ENCODE results near the gene PALMD.

Gene PALMD

DNA sequence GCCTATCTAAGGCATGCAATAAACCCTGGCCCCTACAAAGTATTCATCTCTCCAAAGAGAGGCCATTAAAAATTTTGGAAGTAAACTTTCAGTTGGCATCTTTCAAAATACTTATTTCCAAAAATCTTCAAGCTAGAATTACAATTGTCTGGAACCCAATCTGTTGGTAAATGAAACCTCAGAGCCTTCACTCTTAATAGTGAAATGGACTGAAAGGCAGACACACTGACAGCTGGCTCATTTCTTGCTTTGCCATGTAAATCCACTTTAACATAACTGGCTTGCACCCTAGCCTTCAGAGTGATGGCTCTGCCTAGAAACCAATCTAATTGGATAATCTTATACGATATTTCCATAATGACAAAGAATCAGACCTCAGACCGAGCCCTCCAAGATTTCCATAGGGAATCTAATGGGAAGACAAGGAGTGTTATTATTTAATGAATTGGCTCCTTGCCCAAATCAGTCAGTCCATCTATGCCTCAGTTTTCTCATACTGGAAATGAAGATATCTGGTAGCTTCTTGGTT lies 9.2 kb upstream of the PALMD start:
- peak; percentile 28 for DNase-seq

DNA sequence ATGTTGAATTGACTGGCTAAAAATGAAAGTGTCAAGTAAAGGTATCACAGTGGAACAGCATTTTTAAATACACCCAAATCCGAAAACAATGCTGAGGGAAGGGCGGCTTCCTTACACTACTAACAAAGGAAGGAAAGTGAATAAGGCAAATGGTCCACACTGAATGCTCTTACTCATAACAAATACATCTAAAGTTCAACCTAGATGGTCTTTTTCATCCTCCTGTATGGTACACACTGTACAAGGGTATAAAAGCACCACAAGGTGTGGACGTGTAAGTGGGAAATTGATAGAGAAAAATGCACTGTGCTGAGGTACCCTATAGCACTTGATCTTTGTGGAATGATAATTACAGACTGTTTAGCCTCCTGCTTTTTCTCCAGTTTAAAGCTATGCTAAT lies 7.1 kb upstream of the PALMD start:
- no peak for DNase-seq

DNA sequence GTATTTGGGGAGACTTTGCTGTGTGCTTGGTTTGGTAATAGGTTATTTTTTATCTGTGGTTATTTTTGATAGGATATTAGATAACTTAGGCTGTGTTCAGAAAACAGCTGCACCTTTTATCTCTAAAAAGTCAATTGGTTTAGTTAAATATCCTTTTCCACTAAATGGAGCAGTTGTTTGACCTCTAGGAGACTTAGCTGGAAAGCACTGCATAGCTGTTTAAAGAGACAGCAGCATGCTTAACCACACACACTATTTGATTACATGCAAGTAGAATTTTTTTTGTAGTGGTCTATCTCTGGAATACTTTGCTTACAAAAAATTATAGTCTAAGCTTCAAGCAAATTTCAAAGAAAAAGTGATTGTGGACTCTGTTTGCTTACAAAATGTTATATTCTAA lies 6.5 kb upstream of the PALMD start:
- no peak for DNase-seq

DNA sequence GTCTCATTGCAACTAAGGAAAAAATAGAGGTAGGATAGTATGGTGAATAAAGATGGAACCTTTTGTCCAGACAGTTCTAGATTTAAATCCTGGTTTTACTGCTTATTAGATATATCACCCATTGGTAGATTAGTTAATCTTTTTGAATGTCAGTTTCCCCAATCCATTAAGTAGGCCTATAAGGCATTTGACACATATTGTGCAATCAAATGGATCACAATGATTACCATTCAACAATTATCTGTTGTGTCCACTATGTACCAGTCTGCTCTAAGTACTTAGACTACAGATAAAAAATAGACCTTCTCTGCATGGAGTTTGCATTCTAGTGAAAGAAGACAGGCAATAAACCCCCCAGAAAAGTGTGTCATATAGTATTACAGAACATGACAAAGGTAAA lies 6.0 kb upstream of the PALMD start:
- no peak for DNase-seq

DNA sequence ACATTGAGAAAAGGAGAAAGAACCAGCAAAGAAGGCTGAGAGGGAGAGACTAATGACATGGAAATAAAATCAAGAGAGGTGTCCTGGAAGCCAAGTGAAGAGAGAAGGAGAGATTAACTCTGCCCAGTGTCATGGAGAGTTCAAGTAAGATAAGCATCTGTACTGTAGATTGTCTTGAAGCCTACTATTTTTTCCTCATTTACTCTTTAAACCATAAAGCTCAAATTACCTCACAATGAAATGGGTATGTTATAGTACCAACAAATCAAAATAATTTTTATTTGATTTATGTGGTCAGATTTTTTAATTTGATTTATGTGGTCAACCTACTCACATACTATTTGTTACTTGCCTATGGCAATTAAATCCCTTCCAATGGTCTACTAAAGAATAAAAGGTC lies 5.2 kb upstream of the PALMD start:
- no peak for DNase-seq

DNA sequence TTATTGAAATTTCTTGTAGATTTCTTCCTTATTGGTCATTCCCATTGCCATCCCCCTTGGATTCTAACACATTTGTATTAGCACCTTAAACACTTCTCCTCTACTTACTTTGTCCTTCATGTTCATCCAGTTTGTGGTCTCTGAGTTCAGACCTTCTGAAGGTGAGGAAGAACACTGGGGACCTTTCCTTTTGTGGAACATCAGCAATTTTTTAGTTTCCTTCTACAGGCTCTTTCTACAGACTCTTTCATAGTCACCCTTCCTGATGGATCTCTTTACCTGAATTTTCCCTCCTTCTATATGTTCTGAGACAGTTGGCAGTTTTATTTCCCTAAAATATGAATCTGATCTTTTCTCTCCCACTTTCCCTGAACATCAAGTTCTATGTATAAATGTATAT lies 4.4 kb upstream of the PALMD start:
- DNase-seq: no peak

DNA sequence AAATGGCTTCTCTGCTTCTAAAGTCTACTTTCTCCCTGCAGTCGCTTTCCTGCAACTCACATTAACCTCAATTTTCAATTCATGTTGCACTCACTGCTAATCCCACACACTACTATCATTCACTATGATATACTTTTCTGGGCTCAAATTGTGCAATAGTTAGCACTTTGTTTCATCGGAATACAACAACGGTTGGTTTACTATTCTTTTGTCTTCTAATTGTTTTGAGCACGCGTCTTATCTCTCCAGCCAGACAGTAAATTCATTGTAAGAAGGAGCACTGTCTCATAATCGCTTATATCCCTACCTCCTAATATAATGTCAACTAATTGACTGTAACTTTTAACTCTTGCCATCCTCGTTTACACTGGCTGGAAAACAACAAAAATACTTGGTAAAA lies 3.9 kb upstream of the PALMD start:
- DNase-seq: no peak

DNA sequence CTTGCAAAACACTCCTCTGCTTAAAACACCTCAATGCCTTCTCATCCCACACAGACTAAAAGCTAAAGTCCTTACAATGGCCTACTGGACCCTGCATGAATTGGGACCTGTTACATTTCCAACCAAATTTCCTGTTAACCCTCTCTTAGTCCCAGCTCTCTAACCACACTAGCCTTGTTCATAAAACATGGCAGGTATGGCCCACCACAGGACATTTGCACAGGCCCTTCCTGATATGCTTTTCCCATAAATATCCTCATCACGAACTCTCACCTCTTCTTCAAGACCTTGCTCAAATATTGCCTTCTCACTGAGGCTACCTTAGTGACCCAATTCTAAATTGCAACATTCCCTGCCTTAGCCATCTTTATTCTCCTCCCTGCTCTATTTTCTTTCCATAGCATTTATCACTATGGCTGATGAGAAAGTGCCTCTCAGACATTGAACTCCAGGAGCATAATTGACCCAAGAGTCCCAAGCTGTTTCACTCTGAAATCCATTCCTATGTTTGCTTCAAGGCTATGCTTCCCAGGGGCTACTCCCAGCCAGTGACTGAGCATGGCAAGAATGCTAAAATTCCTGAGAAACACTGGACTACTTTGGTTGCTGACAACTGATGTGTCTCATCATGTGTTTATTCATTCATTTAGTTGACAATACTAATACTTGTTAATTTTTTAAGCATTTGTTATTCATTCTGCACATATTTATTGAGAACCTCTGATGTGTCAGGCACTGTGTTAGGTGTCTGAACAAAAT lies 2.7 kb upstream of the PALMD start:
- no peak for DNase-seq

DNA sequence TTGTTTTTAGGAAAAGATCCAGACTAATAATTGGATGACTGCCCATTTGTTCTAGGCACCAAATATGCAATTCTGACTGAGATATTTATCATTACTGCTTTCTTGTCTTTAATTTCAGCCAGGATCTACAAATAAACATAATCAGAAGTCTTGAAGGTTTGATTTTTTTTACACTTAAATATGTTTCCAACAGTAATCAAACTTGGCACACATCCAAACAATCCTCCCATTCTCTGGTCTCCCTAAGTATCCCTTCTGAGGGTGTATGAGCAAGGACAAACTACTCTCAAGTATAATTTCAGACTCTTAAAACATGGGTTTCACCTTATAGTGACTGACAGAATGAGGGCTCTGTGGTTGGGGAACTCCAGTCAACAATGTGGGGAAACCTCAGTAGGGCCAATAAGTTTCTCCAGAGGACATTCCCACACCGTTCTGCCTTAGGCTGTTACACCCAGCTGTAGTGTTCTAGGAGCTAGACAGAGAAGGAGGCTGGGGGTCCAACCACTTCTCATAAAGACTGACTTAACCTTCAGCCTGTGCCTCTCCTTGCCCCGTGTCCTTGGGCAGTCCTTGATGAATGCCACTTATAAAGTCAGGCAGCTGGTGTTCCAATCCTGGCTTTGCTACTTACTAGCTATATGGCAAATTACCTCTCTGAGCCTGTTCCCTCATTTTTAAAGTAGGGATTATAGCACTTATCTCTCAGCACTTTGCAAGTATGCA lies 1.5 kb upstream of the PALMD start:
- DNase-seq: peak; percentile 47

DNA sequence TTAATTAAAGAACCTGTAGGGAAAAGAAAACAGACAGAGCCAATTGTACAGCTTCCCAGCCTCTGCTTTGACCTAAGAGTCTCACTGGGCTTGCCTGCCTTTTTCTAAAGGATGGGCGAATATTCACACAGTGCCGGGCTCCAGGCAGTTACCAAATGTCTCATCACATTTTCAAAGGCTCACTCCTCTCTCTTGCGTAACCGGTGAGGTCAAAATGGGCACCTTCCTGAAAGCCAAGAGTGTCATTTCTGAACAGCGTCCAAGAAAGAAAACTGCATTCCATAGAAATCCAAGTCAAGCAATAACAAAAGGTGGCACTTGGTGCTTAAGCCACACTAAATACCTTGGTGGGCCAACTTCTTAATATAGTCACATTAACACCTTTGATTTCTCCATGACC lies 710 bp upstream of the PALMD start:
- DNase-seq: peak; percentile 29

DNA sequence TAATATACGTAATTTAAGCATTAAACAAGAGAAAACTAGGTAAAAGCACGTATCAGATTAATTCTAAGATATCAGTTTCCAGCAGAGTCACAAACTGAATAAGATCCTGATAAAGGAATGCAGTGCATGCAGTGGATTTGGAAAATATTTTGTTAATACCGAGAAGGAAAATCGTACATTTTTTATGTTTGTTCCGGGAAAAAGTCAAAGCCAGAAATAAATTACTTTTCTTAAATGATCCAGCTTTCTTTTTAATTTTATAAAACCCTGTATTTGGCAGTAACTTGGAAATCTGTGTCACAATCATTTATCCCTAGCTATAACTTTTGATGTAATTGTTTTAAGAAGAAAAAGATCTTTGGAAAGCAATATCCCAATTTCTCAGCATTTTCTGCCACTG lies 955 bp downstream of the PALMD start:
- DNase-seq: no peak

DNA sequence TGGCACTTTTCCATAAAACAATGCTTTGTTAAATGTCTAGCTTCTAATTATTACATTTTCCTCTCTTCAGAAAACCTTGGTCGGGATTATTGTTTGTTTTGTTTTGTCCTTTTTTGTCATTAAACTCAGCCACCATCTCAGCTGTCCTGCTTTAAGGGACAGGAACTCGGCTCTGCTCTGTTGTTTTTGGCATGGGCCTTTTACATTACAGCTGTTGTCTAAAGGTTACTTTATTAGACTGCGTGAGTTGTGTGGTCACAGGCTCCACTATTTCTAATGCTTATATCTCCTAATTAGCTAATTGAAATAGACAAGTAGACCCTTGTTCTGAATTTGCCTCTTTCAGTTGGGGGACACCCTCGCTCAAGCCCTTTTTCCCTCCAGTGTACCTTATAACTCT lies 1.6 kb downstream of the PALMD start:
- no peak for DNase-seq

DNA sequence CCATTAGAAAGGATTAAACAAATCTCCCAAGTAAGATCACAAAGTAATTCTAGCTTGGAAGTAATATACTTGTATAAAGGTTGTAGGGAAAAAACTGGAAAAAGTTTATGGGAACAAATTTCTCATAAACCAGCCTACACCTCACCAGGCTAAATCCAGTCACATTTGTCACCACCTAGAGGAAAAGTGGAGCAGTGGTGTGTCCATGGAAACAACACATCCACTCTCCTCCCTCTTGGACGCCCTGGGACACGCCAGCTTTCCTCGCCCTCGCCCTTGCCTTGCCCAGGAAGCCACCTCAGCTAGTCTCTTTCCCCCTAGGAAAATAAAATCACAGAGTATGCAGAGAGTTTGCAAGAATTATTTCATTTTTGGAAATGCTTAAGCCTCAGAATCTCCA lies 2.2 kb downstream of the PALMD start:
- peak; percentile 59 for DNase-seq

DNA sequence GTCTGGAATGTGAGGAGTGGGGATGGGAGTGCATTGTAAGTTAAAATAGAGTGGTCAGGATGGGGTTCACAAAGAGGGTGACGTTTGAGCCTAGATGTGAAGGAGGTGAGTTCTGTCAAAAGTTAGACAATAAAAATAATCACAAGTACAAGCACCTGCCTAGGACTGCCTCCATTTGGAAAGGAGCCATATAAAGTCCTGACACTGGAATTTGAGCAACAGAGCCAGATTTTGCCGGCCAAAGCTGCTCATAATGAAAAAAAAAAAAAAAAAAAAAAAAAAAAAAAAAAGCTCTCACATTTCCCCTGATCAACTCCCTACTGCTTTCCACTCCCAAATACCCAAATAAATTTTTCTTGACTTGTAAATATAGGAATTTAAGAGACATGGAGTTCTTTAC lies 4.1 kb downstream of the PALMD start:
- no peak for DNase-seq

DNA sequence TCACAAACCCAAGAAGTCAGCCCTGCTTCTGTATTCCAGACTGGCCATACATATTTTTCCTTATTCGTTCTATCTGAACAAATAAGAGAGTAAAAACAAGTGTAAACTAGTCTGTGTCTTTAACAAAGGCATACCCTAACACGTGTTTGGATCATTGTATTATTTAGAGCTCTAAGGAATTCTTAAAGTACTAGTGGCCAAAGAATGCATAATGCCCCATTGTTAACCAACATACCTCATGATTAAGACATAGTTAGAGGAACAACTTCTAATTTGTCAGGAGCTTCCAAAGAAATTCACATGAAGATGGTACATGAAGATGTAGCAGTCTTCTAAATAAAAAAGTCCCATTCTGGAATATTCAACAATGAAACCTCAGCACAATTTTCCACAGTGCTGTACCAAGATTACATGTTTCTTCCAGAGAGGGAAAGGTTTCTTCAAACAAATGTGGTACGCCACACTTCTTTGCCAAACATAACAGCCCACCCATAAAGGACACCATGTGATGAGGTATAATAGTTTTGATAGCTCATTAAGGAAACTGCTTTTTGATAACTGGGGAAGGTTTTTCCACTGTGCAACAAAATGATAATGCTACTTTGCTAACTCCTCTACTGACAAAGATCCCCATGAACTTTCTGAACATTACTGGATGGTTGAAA lies 5.0 kb downstream of the PALMD start:
- DNase-seq: no peak

DNA sequence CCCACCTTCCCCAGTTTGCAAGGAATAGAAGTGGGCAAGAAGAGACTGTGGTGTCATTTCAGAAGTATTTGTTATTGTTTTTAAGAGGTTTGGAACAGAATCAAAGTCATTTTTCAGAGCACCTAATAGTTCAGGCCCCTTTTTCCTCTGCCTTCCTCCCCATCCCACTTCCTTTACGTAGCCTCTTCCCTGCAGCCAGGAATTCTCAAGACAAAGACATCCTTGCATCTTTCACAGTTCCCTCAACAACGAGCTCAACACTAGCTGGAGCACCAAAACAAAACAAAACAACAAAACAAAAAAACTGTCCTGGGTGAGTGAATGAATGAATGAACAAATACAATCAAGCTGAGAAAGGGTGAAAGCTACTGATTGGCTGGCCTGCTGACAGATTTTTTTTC lies 7.0 kb downstream of the PALMD start:
- DNase-seq: no peak

DNA sequence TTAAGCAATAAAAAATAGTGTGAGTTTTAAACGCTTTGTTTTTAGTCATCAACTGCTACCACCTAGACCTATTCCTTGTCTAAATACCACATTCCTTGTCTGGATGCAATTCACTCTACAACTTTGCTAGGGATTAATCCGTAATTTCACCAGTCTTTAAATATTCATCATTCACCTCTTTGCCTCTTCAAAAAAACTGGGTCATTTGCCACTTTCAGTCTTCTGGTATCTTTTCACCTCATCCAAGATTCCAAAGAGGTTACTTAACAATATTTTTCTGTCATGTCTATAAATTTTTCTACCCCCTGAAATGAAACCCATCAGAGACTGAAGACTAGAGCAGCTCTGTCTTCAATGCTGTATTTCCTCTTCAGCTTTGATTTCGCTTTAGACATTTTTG lies 9.5 kb downstream of the PALMD start:
- no peak for DNase-seq

DNA sequence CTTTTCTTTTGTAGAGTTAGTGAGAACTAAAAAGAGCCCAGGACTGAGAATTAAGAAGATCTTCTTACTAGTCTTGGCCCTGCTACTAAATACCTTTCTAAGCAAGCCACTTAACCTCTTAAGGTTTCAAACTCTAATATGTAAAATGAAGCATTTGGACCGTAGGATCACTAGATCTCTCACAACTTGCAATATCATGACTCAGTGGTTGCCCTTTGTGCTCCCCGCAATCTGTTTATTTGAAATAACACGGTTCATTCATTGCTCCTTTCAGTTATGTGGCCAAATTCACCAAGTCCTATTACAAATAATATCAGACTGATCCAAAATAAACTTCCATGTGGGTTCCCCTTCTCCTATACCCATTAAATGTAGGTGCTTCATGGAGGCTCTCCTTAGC lies 10.8 kb downstream of the PALMD start:
- no peak for DNase-seq

DNA sequence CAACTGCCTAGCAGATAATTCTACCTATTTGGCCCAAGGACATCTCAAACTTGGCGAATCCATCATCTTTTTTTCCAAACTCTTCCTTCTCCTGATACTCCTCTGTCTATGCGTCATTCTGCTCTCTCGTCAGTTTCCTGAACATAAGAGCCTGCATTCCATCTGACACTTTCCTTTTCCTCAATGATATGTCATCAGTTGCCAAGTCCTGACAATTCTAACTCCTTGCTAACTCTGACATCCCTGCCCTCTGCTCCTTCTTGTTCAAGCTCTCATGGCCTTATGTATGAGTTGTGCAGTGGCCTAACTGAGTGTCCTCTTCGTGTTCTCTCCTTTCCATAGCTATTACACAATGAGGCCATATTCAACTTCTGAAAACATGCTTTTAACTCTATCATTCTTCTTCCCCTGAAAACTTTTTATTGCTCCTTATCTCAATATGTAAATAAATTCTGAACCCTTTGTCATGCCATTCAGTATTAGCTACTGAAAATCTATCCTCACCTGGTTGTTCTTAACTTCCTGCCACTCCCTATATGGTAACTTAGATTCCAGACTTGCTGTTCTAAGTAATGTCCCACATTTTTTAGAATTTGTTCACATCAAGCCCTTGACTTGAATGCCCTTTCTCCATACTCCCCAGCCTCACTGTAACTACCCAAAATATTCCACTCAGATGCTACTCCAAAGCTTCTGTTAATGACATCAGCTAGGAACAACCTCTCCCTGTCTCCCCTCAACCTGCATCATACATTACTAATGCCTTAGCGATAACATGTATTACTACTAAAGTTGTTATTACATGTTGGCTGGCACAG lies 11.5 kb downstream of the PALMD start:
- DNase-seq: no peak

DNA sequence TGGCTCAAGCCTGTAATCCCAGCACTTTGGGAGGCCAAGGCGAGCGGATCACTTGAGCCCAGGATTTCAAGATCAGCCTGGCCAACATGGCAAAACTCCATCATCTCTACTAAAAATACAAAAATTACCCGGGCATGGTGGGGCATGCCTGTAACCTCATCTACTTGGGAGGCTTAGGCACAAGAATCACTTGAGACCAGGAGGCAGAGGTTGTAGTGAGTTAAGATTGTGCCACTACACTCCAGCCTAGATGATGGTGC lies 12.0 kb downstream of the PALMD start:
- no peak for DNase-seq

DNA sequence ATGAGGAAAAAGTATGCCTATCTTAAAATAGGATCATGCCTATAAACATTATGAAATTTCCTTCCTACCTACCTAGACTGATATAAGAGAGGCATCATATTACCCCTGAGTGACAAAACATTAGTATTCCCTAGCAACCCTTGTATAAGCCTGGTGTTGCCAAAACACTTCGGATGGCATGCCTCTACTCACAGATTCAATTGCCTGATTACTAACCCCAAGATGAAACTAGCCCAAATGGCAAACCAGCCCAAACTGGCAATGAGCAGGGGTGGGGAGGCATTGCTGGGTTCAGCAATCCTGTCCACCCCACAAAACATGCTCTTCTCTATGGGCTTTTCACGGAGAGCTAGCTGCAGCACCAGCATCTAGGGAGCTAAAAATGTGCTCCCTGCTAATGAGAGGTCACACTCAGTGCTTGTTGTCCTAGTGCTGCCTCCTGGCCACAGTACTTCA lies 13.9 kb downstream of the PALMD start:
- no peak for DNase-seq

DNA sequence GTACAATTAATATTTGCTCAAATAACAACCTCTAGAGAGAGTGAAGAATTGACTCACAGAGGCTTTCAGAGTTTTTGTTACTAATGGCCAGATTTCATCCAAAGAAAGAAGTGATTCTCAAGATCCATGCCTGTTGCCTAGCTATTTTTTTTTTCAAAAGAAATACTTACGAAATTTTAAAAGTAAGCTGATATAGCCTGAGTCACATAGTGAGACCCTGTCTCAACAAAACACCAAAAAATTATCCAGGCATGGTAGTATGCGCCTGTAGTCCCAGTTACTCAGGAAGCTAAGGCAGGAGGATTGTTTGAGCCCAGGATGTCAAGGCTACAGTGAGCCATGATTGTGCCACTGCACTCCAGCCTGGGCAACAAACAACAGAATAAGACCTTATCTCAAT lies 14.6 kb downstream of the PALMD start:
- DNase-seq: no peak

DNA sequence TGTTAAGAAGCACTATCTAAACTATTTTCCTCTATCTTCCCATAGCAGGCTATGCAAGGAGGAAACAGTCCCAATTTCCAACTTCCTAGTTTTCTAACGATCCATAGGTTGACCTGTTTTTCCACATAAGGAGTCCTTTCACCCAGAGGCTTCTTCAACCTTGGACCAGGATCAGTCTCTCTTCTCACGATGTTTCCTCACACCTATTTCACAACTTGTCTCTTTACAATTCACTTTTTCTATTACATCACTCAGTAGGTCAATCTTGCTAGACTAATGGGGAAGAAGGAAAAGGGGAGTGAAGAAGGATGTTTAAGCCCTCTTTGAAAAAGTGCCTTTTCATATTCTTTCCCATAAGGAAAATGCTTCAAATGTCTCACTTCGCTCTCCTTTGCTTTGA lies 15.9 kb downstream of the PALMD start:
- no peak for DNase-seq
